Keratinocyte (primary cell): Measurements from ENCODE around the gene ZPR1. TPM values are rescaled to one million over a fixed set of nuclear protein-coding genes. Genes with fewer than 3 reads are reported as not detected.

Source experiments
- DNase-seq: peaks from one replicate; pipeline ENCODE4 v3.0.0-alpha.2; 2011; ENCODE audit warnings: low read depth, missing footprints, low spot score
- FAIRE-seq: peaks from 2 replicates; lab custom pipeline; 2011; peaks lifted over from hg19 to GRCh38; lab: Jason Lieb, UNC
- H2AFZ ChIP-seq: 2 replicates; pipeline ENCODE4 v1.6.0; 2012; ENCODE audit warnings: low read length, control low read depth, inconsistent platforms; ENCODE audit not compliant: control insufficient read depth
- H3K27ac ChIP-seq: 2 replicates; pipeline ENCODE4 v1.5.1; 2011; ENCODE audit warnings: low read length; ENCODE audit not compliant: control insufficient read depth, insufficient read depth
- H3K27me3 ChIP-seq: 3 replicates; pipeline ENCODE4 v1.6.0; 2011; ENCODE audit warnings: low read length; ENCODE audit not compliant: control insufficient read depth, insufficient read depth; ENCODE audit errors: extremely low read depth
- H3K36me3 ChIP-seq, 2 experiments: 2 replicates in 1 of 2; 3 replicates in 1 of 2; pipeline ENCODE4 v1.5.1; 2011; ENCODE audit warnings: low read length in 2 of 2, mild to moderate bottlenecking in 1 of 2; ENCODE audit not compliant: control insufficient read depth in 2 of 2, insufficient read depth in 2 of 2; ENCODE audit errors: extremely low read depth in 1 of 2
- H3K4me1 ChIP-seq: 3 replicates; pipeline ENCODE4 v1.5.1; 2011; ENCODE audit warnings: low read length; ENCODE audit not compliant: control insufficient read depth, insufficient read depth; ENCODE audit errors: extremely low read depth
- H3K4me2 ChIP-seq: 3 replicates; pipeline ENCODE4 v1.6.0; 2011; ENCODE audit warnings: low read depth, low read length; ENCODE audit not compliant: control insufficient read depth, insufficient read depth; ENCODE audit errors: extremely low read depth
- H3K4me3 ChIP-seq, 3 experiments: fragments of 200-600 bp in 1 of 3; sonication (generic) in 1 of 3; 2 replicates in 2 of 3; 3 replicates in 1 of 3; pipeline ENCODE4 v1.5.1; 2011 to 2016; ENCODE audit warnings: low read length in 3 of 3, mild to moderate bottlenecking in 3 of 3, control low read depth in 2 of 3, inconsistent platforms in 1 of 3, low read depth in 1 of 3, mixed read lengths in 1 of 3, mixed run types in 1 of 3, moderate library complexity in 1 of 3; ENCODE audit not compliant: control insufficient read depth in 2 of 3, insufficient read depth in 2 of 3; ENCODE audit errors: extremely low read depth in 1 of 3
- H3K79me2 ChIP-seq: 2 replicates; pipeline ENCODE4 v1.6.0; 2012; ENCODE audit warnings: low read length; ENCODE audit not compliant: control insufficient read depth, insufficient read depth
- H3K9ac ChIP-seq: 3 replicates; pipeline ENCODE4 v1.6.0; 2011; ENCODE audit warnings: low read length; ENCODE audit not compliant: control insufficient read depth, insufficient read depth; ENCODE audit errors: extremely low read depth
- H3K9me1 ChIP-seq: 3 replicates; pipeline ENCODE4 v1.6.0; 2011; ENCODE audit warnings: low read length; ENCODE audit not compliant: control insufficient read depth, insufficient read depth; ENCODE audit errors: extremely low read depth
- H3K9me3 ChIP-seq: 2 replicates; pipeline ENCODE4 v1.5.1; 2012; ENCODE audit warnings: low read depth, low read length; ENCODE audit not compliant: control insufficient read depth
- H4K20me1 ChIP-seq: 3 replicates; pipeline ENCODE4 v1.6.0; 2011; ENCODE audit warnings: low read length; ENCODE audit not compliant: control insufficient read depth, insufficient read depth; ENCODE audit errors: extremely low read depth
- CTCF ChIP-seq, 3 experiments: IDR thresholded peaks in 1 of 3; conservative IDR thresholded peaks in 1 of 3; optimal IDR thresholded peaks in 1 of 3; 2 replicates in 2 of 3; 3 replicates in 1 of 3; pipeline versions ENCODE3 to v1.5.1; 2011; ENCODE audit warnings: low read length in 3 of 3, mild to moderate bottlenecking in 3 of 3, moderate library complexity in 2 of 3, control low read depth in 1 of 3, inconsistent platforms in 1 of 3; ENCODE audit not compliant: insufficient read depth in 2 of 3; ENCODE audit errors: extremely low read depth in 1 of 3
- EZH2 ChIP-seq: IDR thresholded peaks from one replicate; pipeline ENCODE4 v1.6.1; 2012; ENCODE audit warnings: inconsistent platforms, mild to moderate bottlenecking, low read length, moderate library complexity
- dilution Hi-C: fragments of 300-500 bp; cut with MboI; formaldehyde crosslinking; loops from one replicate; pipeline ENCODE4 v1.7.0; 2020; ENCODE audit warnings: low sequenced_read_pairs; ENCODE audit not compliant: extremely low pct_ligation_motif_present
- polyA plus RNA-seq, 5 experiments: library from polyadenylated mRNA; depleted of rRNA in 3 of 5; stranded (reverse) in 3 of 5; stranded (forward) in 1 of 5; unstranded in 1 of 5; fragments of >200 nt; gene quantifications; 1 replicate in 1 of 5; 2 replicates in 3 of 5; 3 replicates in 1 of 5; pipeline versions ENCODE4 v1.2.1 to v1.2.3, GENCODE V29; 2011 to 2012; ENCODE audit warnings: missing spikeins in 2 of 5, low read depth in 1 of 5, low replicate concordance in 1 of 5

Gene ZPR1
- polyA plus RNA-seq, 1 donor (not counting 4 experiments of a cell fraction or from before 2014, with no cell fraction given): 71.1 TPM

DNA sequence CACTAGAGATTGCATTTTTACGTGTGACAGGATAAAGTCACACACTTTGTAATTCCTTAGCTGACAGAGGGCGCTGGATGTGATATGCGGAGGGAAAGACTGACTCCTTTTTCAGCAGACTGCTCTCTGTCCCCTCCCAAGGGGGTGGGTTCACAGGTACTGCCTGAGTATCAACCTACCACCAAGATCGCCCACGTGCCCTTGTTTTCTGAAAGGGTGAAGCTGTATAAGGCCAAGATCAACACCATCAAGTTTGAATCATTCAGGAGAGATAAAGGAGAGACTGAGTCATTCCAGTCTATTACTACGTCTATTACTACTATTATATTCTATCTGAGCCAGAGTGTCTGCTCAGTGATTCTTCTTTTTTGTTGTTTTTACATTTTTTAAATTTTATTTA lies 45.7 kb downstream of the ZPR1 start:
- Histone ChIP-seq H3K36me3 (no peaks in the 10 kb centered on the region), H3K9me3 (no peaks in the 10 kb centered on the region), H3K9ac (no peak overlapping the region), H3K4me1 (no peaks in the 10 kb centered on the region), H4K20me1 (no peaks in the 10 kb centered on the region), H3K4me2 (no peak overlapping the region), H3K9me1 (no peaks in the 10 kb centered on the region), H3K27me3 (no peaks in the 10 kb centered on the region), H3K27ac (no peak overlapping the region), H3K79me2 (no peaks in the 10 kb centered on the region), H3K4me3 (no peak overlapping the region), H2AFZ (no peak overlapping the region)
- no peak for DNase-seq
- dilution Hi-C loops: no loop called here
- TF ChIP-seq CTCF (optimal IDR thresholded peaks at IDR 0.05 in 1 of 3, IDR thresholded peaks at IDR 0.05 in 1 of 3, conservative IDR thresholded peaks at IDR 0.05 in 1 of 3; ENCODE audit: extremely low read depth in 1 of 3, insufficient read depth in 2 of 3, low read length in 3 of 3) (no peak), EZH2 (no peak)
- FAIRE-seq: no peak

- Histone ChIP-seq H3K27ac (no peak overlapping the region), H3K4me1 (no peaks in the 10 kb centered on the region), H3K27me3 (no peaks in the 10 kb centered on the region), H3K9me1 (no peaks in the 10 kb centered on the region), H3K9me3 (no peaks in the 10 kb centered on the region), H4K20me1 (no peaks in the 10 kb centered on the region), H3K9ac (no peak overlapping the region), H3K4me3 (no peak overlapping the region), H3K36me3 (no peaks in the 10 kb centered on the region), H3K79me2 (no peaks in the 10 kb centered on the region), H3K4me2 (no peak overlapping the region), H2AFZ (no peak overlapping the region)
- FAIRE-seq (no peak), DNase-seq (no peak)
- TF ChIP-seq EZH2 (no peak), CTCF (optimal IDR thresholded peaks at IDR 0.05 in 1 of 3, IDR thresholded peaks at IDR 0.05 in 1 of 3, conservative IDR thresholded peaks at IDR 0.05 in 1 of 3; ENCODE audit: extremely low read depth in 1 of 3, insufficient read depth in 2 of 3, low read length in 3 of 3) (no peak)
- dilution Hi-C loops: no loop called here
Measured at GRCh38 chr11:116740741-116741140, 47.1 kb downstream of the ZPR1 start.
